A673 (cell line): ENCODE data around the gene HDAC1. TPM values are rescaled to one million over a fixed set of nuclear protein-coding genes. Genes with fewer than 3 reads are reported as not detected.

Experiments used
- BruUV-seq: library from RNA; stranded (reverse); fragments of 400-500 nt; replicated peaks from 2 replicates; lab custom pipeline; 2021; lab: Mats Ljungman, UMichigan
- CTCF ChIA-PET: fragments of 300-600 bp; sonication (Branson Sonifier 250); formaldehyde crosslinking; loops from one replicate; lab custom pipeline; 2022; ENCODE audit warnings: antibody characterized with exemption; lab: Charles Lee
- POLR2A ChIA-PET: fragments of 300-600 bp; sonication (Branson Sonifier 250); formaldehyde crosslinking; loops from one replicate; lab custom pipeline; 2022; ENCODE audit warnings: antibody characterized with exemption; ENCODE audit not compliant: low non-redundant PET; lab: Charles Lee
- DNase-seq: peaks from one replicate; pipeline ENCODE4 v3.0.0-alpha.2; 2015; ENCODE audit warnings: low spot score
- H3K27ac ChIP-seq: fragments of 200-600 bp; sonication (generic); 2 replicates; pipeline ENCODE4 v1.5.1; 2016; ENCODE audit warnings: mixed run types, low read depth, mild to moderate bottlenecking, mixed read lengths, antibody characterized with exemption, low read length; ENCODE audit not compliant: poor library complexity, severe bottlenecking
- H3K27me3 ChIP-seq: fragments of 200-600 bp; sonication (generic); replicated peaks from 2 replicates; pipeline ENCODE4 v1.6.1; 2017; ENCODE audit warnings: mixed run types, low read depth, mild to moderate bottlenecking, mixed read lengths, antibody characterized with exemption, low read length; ENCODE audit not compliant: insufficient read depth, poor library complexity
- H3K36me3 ChIP-seq: fragments of 200-600 bp; sonication (generic); 2 replicates; pipeline ENCODE4 v1.6.1; 2016; ENCODE audit warnings: mixed run types, mild to moderate bottlenecking, mixed read lengths, antibody characterized with exemption, low read length; ENCODE audit not compliant: insufficient read depth, poor library complexity, severe bottlenecking
- H3K4me1 ChIP-seq: fragments of 200-600 bp; sonication (generic); 2 replicates; pipeline ENCODE4 v1.6.1; 2017; ENCODE audit warnings: mixed run types, mild to moderate bottlenecking, mixed read lengths, antibody characterized with exemption, low read length; ENCODE audit not compliant: insufficient read depth, poor library complexity, severe bottlenecking
- H3K4me3 ChIP-seq: fragments of 200-600 bp; sonication (generic); 2 replicates; pipeline ENCODE4 v1.5.1; 2016; ENCODE audit warnings: low read depth, mixed run types, mild to moderate bottlenecking, mixed read lengths, low read length; ENCODE audit not compliant: poor library complexity, severe bottlenecking
- H3K9me3 ChIP-seq: fragments of 200-600 bp; sonication (generic); 2 replicates; pipeline ENCODE4 v1.6.1; 2016; ENCODE audit warnings: mixed run types, low read depth, mild to moderate bottlenecking, mixed read lengths, antibody characterized with exemption, low read length; ENCODE audit not compliant: poor library complexity, severe bottlenecking
- CTCF ChIP-seq: fragments of 300-800, 200-600 bp; sonication (generic); conservative IDR thresholded peaks from 2 replicates; pipeline ENCODE4 v1.5.1; 2017; ENCODE audit warnings: low read depth, mild to moderate bottlenecking, antibody characterized with exemption, low read length, moderate library complexity, mixed read lengths
- EZH2 ChIP-seq: fragments of 200-600 bp; sonication (generic); IDR thresholded peaks from 2 replicates; pipeline ENCODE4 v1.6.1; 2017; ENCODE audit warnings: borderline replicate concordance, low read depth, mild to moderate bottlenecking, mixed read lengths, antibody characterized with exemption, low read length; ENCODE audit not compliant: poor library complexity, severe bottlenecking
- intact Hi-C: fragments of 100-400 bp; cut with micrococcal nuclease; formaldehyde crosslinking; loops from one replicate; pipeline ENCODE4 v1.10.0; 2022; ENCODE audit not compliant: unreplicated experiment
- total RNA-seq: library from RNA; stranded (reverse); gene quantifications from 2 replicates; pipeline ENCODE4 v1.2.3, GENCODE V29; 2021

Gene HDAC1
- total RNA-seq, 1 experiment from 2014 or later = 195 TPM

GRCh38 chr1:32307324-32307723 is 15.4 kb downstream of the HDAC1 start:
- TF ChIP-seq CTCF (no peak), EZH2 (no peak)
- H3K9me3 ChIP-seq = peaks cover 7% of the 10 kb centered on the region
- peaks cover 7% of the 10 kb centered on the region for H3K4me1 ChIP-seq
- H3K4me3 ChIP-seq = no peak overlapping the region
- intact Hi-C loops = no loop called here
- BruUV-seq = no TSS peak
- H3K36me3 ChIP-seq = peaks cover 45% of the 10 kb centered on the region
- no peak for DNase-seq
- no peaks in the 10 kb centered on the region for H3K27me3 ChIP-seq
- POLR2A ChIA-PET = no interaction called here
- no peak overlapping the region for H3K27ac ChIP-seq
- CTCF ChIA-PET = no interaction called here

- DNase-seq = no peak
- TF ChIP-seq EZH2 = no peak
- no peak for TF ChIP-seq CTCF
- ChIA-PET POLR2A (no interaction called here), CTCF (no interaction called here)
- Histone ChIP-seq H3K27ac (no peak overlapping the region), H3K36me3 (peaks cover 18% of the 10 kb centered on the region), H3K4me3 (no peak overlapping the region), H3K9me3 (peaks cover 6% of the 10 kb centered on the region), H3K4me1 (peaks cover 7% of the 10 kb centered on the region), H3K27me3 (no peaks in the 10 kb centered on the region)
- intact Hi-C loops = no loop called here
- no TSS peak for BruUV-seq
These were observed 18.1 kb downstream of the HDAC1 start for GRCh38 chr1:32309960-32310359.

GRCh38 chr1:32311709-32312393 is 20.0 kb downstream of the HDAC1 start:
- CTCF ChIA-PET = no interaction called here
- Histone ChIP-seq H3K27me3 (no peaks in the 10 kb centered on the region), H3K4me1 (peaks cover 7% of the 10 kb centered on the region), H3K27ac (no peak overlapping the region), H3K4me3 (no peak overlapping the region), H3K9me3 (no peaks in the 10 kb centered on the region), H3K36me3 (peaks cover 3% of the 10 kb centered on the region)
- POLR2A ChIA-PET = no interaction called here
- no TSS peak for BruUV-seq
- TF ChIP-seq CTCF = no peak
- intact Hi-C loops = no loop called here
- peak; percentile 62 for DNase-seq
